Activated naive CD4-positive, alpha-beta T cell treated with anti-CD3 and anti-CD28 coated beads, Interleukin-2, amount 50 U/mL, for 24 hours (primary cell): ENCODE measurements around the gene TRUB1.
A peak's percentile ranks its signal among the peaks of the same experiment; 100 is the strongest.
"Not testable (repeated sequence)": the region's sequence is repeated elsewhere in the genome, so short reads cannot be mapped to it uniquely, and the experiment has no call there.

Experiments
- H3K27ac Mint-ChIP-seq: one replicate; pipeline ENCODE4 v1.8.0; 2021; ENCODE audit warnings: mild to moderate bottlenecking, mixed read lengths
- H3K27me3 Mint-ChIP-seq: one replicate; pipeline ENCODE4 v1.8.0; 2021; ENCODE audit warnings: mixed read lengths
- H3K36me3 Mint-ChIP-seq: one replicate; pipeline ENCODE4 v1.8.0; 2021; ENCODE audit warnings: mixed read lengths
- H3K4me1 Mint-ChIP-seq: one replicate; pipeline ENCODE4 v1.8.0; 2021; ENCODE audit warnings: mixed read lengths
- H3K4me3 Mint-ChIP-seq: one replicate; pipeline ENCODE4 v1.8.0; 2021; ENCODE audit warnings: mild to moderate bottlenecking, mixed read lengths
- H3K9me3 Mint-ChIP-seq: one replicate; pipeline ENCODE4 v1.8.0; 2021; ENCODE audit warnings: mixed read lengths

The TRUB1 gene

GRCh38 chr10:114937962-114938855 is at the start of gene TRUB1:
Gene TRUB1, plus strand, starts transcription at chr10:114938195. Its CDS starts 59 bp downstream, at chr10:114938254.
- H3K4me3 Mint-ChIP-seq, result peak within 1 kb of the TSS; percentile 96
- peak within 1 kb of the TSS; percentile 94 for H3K27ac Mint-ChIP-seq
- no peaks in the 10 kb centered on the region for H3K27me3 Mint-ChIP-seq
- peaks cover 28% of the 10 kb centered on the region for H3K4me1 Mint-ChIP-seq
- H3K36me3 Mint-ChIP-seq, result peaks cover 4% of the 10 kb centered on the region
- H3K9me3 Mint-ChIP-seq, result no peaks in the 10 kb centered on the region

- Mint-ChIP-seq H3K9me3 (no peaks in the 10 kb centered on the region), H3K4me1 (no peaks in the 10 kb centered on the region), H3K27ac (no peak overlapping the region), H3K4me3 (no peak overlapping the region), H3K36me3 (no peaks in the 10 kb centered on the region), H3K27me3 (peaks cover 1% of the 10 kb centered on the region)
These were observed 44.7 kb upstream of the TRUB1 start for GRCh38 chr10:114893251-114893650.

- Mint-ChIP-seq H3K4me3 (no peak overlapping the region), H3K4me1 (no peaks in the 10 kb centered on the region), H3K9me3 (no peaks in the 10 kb centered on the region), H3K36me3 (no peaks in the 10 kb centered on the region), H3K27ac (no peak overlapping the region), H3K27me3 (no peaks in the 10 kb centered on the region)
These were observed 43.1 kb upstream of the TRUB1 start for GRCh38 chr10:114894911-114895310.

GRCh38 chr10:114897011-114897410 is 41.0 kb upstream of the TRUB1 start:
- not testable (repeated sequence) for H3K27me3 Mint-ChIP-seq, H3K9me3 Mint-ChIP-seq, H3K4me3 Mint-ChIP-seq, H3K36me3 Mint-ChIP-seq, H3K27ac Mint-ChIP-seq, H3K4me1 Mint-ChIP-seq

DNA sequence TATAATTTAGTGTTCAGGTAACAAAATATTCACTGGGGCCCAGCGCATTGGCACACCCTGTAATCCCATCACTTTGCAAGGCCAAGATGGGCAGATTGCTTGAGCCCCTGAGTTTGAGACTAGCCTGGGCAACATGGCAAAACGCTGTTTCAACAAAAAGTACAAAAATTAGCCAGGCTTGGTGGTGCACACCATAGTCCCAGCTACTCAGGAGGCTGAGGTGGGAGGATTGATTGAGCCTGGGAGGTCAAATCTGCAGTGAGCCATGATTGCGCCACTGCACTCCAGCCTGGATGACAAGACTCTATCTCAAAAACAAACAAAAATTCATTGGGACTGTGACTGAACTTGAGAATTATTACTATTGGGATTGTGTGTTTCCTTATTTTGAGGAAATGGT is 40.4 kb upstream of the TRUB1 start:
- H3K9me3 Mint-ChIP-seq, result no peaks in the 10 kb centered on the region
- H3K4me3 Mint-ChIP-seq, result no peak overlapping the region
- peaks cover 2% of the 10 kb centered on the region for H3K27me3 Mint-ChIP-seq
- no peaks in the 10 kb centered on the region for H3K4me1 Mint-ChIP-seq
- H3K27ac Mint-ChIP-seq, result no peak overlapping the region
- H3K36me3 Mint-ChIP-seq, result no peaks in the 10 kb centered on the region

DNA sequence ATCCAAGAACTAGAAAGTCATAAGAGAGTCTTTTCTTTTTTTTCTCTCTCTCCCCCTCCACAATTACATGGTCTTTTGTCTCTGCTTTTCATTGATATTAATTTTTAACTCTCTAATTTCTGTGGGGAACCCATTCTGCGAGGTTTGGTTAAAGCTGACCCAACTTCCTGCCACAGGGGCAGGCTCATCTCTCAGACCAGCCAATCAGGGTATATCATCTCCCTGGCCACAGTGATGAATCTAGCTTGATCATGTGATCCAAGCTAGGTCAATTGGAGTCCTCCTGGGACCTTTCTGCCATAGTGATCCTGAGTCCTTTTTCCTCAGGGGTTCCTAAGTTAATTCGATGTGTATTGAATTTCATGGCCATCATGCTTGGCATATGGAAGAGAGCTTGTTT is 38.0 kb upstream of the TRUB1 start:
- Mint-ChIP-seq H3K9me3 (no peaks in the 10 kb centered on the region), H3K36me3 (no peaks in the 10 kb centered on the region), H3K4me3 (no peak overlapping the region), H3K4me1 (no peaks in the 10 kb centered on the region), H3K27ac (no peak overlapping the region), H3K27me3 (peaks cover 2% of the 10 kb centered on the region)

DNA sequence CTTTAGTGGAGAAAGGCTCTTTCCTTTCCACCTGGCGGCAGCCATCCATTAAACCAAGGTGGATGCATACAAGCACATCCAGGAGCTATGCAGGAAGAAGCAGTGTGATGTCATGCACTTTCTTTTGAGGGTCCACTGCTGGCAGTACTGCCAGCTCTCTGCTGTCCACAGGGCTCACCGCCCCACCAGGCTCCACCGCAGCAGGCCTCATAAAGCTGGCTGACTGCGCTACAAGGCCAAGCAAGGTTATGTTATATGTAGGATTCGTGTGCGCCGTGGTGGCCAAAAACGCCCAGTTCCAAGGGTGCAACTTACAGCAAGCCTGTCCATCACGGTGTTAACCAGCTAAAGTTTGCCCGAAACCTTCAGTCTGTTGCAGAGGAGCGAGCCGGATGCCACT is 37.3 kb upstream of the TRUB1 start:
- H3K9me3 Mint-ChIP-seq, result no peaks in the 10 kb centered on the region
- H3K4me1 Mint-ChIP-seq, result no peaks in the 10 kb centered on the region
- peaks cover 2% of the 10 kb centered on the region for H3K27me3 Mint-ChIP-seq
- no peak overlapping the region for H3K4me3 Mint-ChIP-seq
- no peaks in the 10 kb centered on the region for H3K36me3 Mint-ChIP-seq
- no peak overlapping the region for H3K27ac Mint-ChIP-seq

- Mint-ChIP-seq H3K9me3 (no peaks in the 10 kb centered on the region), H3K27ac (no peak overlapping the region), H3K4me3 (no peak overlapping the region), H3K27me3 (peaks cover 2% of the 10 kb centered on the region), H3K4me1 (no peaks in the 10 kb centered on the region), H3K36me3 (no peaks in the 10 kb centered on the region)
These were observed 35.8 kb upstream of the TRUB1 start for GRCh38 chr10:114902151-114902550.

DNA sequence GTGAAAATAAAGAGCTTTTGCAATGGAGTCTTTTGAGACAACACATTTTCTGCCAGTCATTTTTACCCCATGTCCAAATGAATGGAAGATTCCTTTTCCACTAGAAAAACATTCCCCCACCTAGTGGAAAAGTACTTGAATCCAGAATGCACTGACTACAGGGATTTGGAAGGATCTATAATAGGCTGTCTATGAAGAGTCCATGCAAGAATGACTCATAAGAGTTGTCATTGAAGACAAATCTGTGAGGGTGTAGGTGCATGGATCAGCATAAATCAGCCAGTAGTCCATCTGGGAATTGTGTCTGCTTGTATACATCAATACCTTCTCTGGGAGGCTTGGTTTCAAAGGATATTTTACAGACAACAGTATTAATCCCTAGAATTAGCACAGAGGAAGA is 32.5 kb upstream of the TRUB1 start:
- Mint-ChIP-seq H3K27me3 (peaks cover 5% of the 10 kb centered on the region), H3K4me3 (no peak overlapping the region), H3K36me3 (no peaks in the 10 kb centered on the region), H3K4me1 (no peaks in the 10 kb centered on the region), H3K27ac (no peak overlapping the region), H3K9me3 (no peaks in the 10 kb centered on the region)

DNA sequence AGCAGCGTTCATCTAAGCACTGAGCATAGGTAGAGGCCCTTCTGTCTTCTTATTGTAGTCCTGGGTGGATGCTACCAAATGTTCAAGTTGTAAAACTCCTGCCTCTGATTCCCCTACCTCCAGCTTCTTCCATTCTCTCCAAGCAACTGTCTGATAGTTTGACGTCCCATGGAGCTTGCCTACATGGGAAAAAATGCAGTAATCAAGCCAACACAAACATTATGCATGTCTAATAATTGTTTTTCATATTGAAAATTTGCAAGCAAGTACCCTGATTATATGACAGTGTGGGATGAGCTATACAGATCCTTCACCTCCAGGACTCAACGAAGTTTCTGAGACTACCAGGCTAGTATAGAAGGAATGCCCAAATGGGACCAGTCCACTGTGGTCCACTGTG is 31.0 kb upstream of the TRUB1 start:
- H3K4me1 Mint-ChIP-seq, result no peaks in the 10 kb centered on the region
- H3K27ac Mint-ChIP-seq, result no peak overlapping the region
- H3K27me3 Mint-ChIP-seq, result peaks cover 3% of the 10 kb centered on the region
- no peaks in the 10 kb centered on the region for H3K36me3 Mint-ChIP-seq
- H3K9me3 Mint-ChIP-seq, result no peaks in the 10 kb centered on the region
- H3K4me3 Mint-ChIP-seq, result no peak overlapping the region

- peaks cover 3% of the 10 kb centered on the region for H3K27me3 Mint-ChIP-seq
- no peaks in the 10 kb centered on the region for H3K4me1 Mint-ChIP-seq
- no peak overlapping the region for H3K27ac Mint-ChIP-seq
- H3K4me3 Mint-ChIP-seq, result no peak overlapping the region
- H3K36me3 Mint-ChIP-seq, result no peaks in the 10 kb centered on the region
- H3K9me3 Mint-ChIP-seq, result no peaks in the 10 kb centered on the region
These were observed 29.1 kb upstream of the TRUB1 start for GRCh38 chr10:114908896-114909295.

GRCh38 chr10:114911052-114911711 is 26.8 kb upstream of the TRUB1 start:
- no peaks in the 10 kb centered on the region for H3K9me3 Mint-ChIP-seq
- H3K27me3 Mint-ChIP-seq, result peaks cover 3% of the 10 kb centered on the region
- no peak overlapping the region for H3K4me3 Mint-ChIP-seq
- H3K4me1 Mint-ChIP-seq, result no peaks in the 10 kb centered on the region
- H3K27ac Mint-ChIP-seq, result no peak overlapping the region
- H3K36me3 Mint-ChIP-seq, result no peaks in the 10 kb centered on the region

DNA sequence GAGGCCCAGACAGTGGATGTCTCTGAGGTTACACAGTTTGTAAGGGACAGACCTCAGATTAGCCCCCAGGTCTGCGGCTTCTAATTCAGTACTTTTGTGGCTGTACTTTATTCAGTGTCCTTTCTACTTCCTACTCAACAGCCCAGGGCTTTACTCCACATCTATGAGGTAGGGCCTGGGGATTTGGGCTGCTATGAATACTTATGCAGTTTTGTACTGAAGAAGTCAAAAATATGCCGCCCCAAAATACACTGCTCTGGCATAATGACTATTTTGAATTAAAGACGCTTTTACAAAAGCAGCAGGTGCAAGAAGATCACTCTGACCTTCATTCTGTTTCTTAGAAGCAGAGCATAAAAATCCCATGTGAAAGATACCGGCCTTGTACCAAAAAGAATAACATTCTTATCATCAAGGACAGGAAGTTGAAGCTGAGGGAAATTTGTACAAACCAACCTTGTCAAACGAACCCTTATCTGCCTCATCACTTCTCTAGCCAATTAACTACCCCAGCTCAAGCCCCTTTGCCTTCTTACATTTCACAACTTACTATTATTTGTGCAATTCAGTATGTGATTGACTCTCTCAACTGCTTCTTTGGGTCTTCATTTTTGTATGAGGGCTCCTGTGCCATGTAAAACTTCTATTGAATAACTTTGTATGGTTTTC is 26.1 kb upstream of the TRUB1 start:
- no peaks in the 10 kb centered on the region for H3K9me3 Mint-ChIP-seq
- no peaks in the 10 kb centered on the region for H3K36me3 Mint-ChIP-seq
- H3K4me1 Mint-ChIP-seq, result no peaks in the 10 kb centered on the region
- peaks cover 3% of the 10 kb centered on the region for H3K27me3 Mint-ChIP-seq
- no peak overlapping the region for H3K27ac Mint-ChIP-seq
- no peak overlapping the region for H3K4me3 Mint-ChIP-seq

GRCh38 chr10:114912470-114912859 is 25.5 kb upstream of the TRUB1 start:
- Mint-ChIP-seq H3K36me3 (no peaks in the 10 kb centered on the region), H3K27ac (no peak overlapping the region), H3K9me3 (no peaks in the 10 kb centered on the region), H3K27me3 (peaks cover 3% of the 10 kb centered on the region), H3K4me3 (no peak overlapping the region), H3K4me1 (no peaks in the 10 kb centered on the region)

GRCh38 chr10:114914560-114914959 is 23.4 kb upstream of the TRUB1 start:
- no peak overlapping the region for H3K4me3 Mint-ChIP-seq
- H3K27me3 Mint-ChIP-seq, result peaks cover 5% of the 10 kb centered on the region
- no peaks in the 10 kb centered on the region for H3K4me1 Mint-ChIP-seq
- H3K9me3 Mint-ChIP-seq, result no peaks in the 10 kb centered on the region
- H3K27ac Mint-ChIP-seq, result no peak overlapping the region
- H3K36me3 Mint-ChIP-seq, result no peaks in the 10 kb centered on the region

DNA sequence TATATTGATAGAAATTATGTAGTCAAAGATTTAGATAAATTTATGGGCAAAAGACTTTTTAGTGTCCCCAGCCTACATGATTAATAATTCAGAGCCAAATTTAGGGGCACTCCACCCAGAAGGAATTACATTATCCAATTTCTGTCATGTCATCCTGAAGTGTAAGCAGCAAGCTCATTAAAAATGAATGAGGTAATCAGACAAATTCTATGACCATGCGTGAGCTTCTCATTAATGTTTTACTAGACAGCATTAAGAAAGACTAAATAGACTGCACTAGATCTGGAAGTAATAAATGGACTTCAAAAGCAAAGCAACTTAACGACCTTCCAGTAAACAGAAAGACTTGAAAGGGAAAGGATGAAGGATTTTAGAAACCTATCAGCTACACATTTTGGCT is 22.7 kb upstream of the TRUB1 start:
- no peak overlapping the region for H3K27ac Mint-ChIP-seq

More for the DNA sequence above, 22.7 kb upstream of the TRUB1 start:
- H3K4me3 Mint-ChIP-seq, result no peak overlapping the region
- no peaks in the 10 kb centered on the region for H3K9me3 Mint-ChIP-seq
- H3K4me1 Mint-ChIP-seq, result no peaks in the 10 kb centered on the region
- H3K36me3 Mint-ChIP-seq, result no peaks in the 10 kb centered on the region
- H3K27me3 Mint-ChIP-seq, result peaks cover 5% of the 10 kb centered on the region
